ENCODE results near the gene GCLM. TPM values are rescaled to one million over a fixed set of nuclear protein-coding genes. Genes with fewer than 3 reads are reported as not detected.
"Not testable (repeated sequence)": the region's sequence is repeated elsewhere in the genome, so short reads cannot be mapped to it uniquely, and the experiment has no call there.

GCLM gene
- polyA plus RNA-seq, 1 experiment: 58.6 TPM

DNA sequence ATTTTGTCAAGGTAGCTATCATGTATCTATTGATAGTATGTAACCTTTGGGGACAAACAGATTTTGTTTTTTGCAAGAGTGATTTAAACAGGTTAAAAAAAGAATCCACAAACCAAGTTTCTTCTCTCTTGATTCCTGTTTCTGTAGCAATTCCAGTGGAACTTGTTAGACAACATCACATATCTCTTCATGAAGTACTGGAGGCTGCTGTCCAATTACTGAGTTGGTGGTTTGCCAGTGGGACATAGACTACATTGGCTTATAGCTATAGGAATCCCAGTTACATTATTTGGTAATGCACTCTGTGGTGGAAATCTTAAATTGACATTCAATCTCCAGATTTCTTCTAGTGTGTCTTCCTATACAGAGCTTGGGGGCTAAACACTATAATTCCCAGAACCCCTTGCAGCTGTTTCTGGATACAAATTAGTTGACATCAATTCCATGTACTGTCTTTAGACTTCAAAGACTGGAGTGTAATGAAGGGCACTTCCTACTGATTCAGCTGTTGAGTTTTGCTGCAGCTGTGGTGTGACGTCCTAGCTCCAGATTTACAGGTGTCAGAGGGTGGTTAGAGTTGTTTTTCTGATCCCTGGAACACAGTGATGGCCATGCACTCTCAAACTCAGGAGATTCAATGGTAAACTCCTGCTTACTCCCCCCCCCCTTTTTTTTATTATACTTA, 29.4 kb upstream of the GCLM start:
- Histone ChIP-seq H3K27me3 (ENCODE audit: control insufficient read depth, insufficient read depth, low read length) (peaks cover 10% of the 10 kb centered on the region), H3K4me3 (ENCODE audit: low read depth, low read length) (no peak overlapping the region), H3K27ac (ENCODE audit: low read depth, low read length) (no peak overlapping the region), H3K9me3 (ENCODE audit: control insufficient read depth, insufficient read depth, low read length) (no peaks in the 10 kb centered on the region)
- DNase-seq (ENCODE audit: low read depth, low spot score): no peak
- TF ChIP-seq, protein P1, sequence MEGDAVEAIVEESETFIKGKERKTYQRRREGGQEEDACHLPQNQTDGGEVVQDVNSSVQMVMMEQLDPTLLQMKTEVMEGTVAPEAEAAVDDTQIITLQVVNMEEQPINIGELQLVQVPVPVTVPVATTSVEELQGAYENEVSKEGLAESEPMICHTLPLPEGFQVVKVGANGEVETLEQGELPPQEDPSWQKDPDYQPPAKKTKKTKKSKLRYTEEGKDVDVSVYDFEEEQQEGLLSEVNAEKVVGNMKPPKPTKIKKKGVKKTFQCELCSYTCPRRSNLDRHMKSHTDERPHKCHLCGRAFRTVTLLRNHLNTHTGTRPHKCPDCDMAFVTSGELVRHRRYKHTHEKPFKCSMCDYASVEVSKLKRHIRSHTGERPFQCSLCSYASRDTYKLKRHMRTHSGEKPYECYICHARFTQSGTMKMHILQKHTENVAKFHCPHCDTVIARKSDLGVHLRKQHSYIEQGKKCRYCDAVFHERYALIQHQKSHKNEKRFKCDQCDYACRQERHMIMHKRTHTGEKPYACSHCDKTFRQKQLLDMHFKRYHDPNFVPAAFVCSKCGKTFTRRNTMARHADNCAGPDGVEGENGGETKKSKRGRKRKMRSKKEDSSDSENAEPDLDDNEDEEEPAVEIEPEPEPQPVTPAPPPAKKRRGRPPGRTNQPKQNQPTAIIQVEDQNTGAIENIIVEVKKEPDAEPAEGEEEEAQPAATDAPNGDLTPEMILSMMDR (IDR thresholded peaks at IDR 0.05; ENCODE audit: low read depth, low read length): no peak
- ChIA-PET POLR2A (no interaction called here), CTCF (interaction anchor here (0.6 to 1.0 kb wide), 2 partner anchors 28 to 397 kb away, joined by 4 to 6 read pairs; no protein-coding TSS in a partner anchor)

DNA sequence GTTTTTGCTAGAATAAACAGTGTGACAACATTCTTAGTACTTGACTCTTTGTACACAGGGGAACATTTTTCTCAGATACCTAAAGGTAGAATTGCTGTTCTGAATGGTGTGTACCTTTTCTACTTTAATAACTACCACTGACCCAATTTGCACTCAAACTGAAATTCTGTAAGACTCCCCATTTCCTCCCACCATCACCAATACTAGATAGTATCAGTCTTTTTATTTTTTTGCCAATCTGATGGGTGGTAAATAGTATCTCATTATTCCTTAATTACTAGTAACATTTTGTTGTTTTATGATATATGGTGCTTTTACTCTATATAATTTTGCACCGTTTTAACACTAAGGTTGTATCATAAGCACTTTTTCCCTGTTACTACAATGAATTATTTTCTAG, 28.8 kb upstream of the GCLM start:
- Histone ChIP-seq H3K4me3 (ENCODE audit: low read depth, low read length) (no peak overlapping the region), H3K9me3 (ENCODE audit: control insufficient read depth, insufficient read depth, low read length) (no peaks in the 10 kb centered on the region), H3K27ac (ENCODE audit: low read depth, low read length) (no peak overlapping the region), H3K27me3 (ENCODE audit: control insufficient read depth, insufficient read depth, low read length) (peaks cover 10% of the 10 kb centered on the region)
- DNase-seq (ENCODE audit: low read depth, low spot score): no peak
- TF ChIP-seq, protein P1 (IDR thresholded peaks at IDR 0.05; ENCODE audit: low read depth, low read length): no peak
- ChIA-PET POLR2A (no interaction called here), CTCF (interaction anchor here (1.0 kb wide), 1 partner anchor 398 kb away, joined by 6 read pairs; no protein-coding TSS in a partner anchor)

DNA sequence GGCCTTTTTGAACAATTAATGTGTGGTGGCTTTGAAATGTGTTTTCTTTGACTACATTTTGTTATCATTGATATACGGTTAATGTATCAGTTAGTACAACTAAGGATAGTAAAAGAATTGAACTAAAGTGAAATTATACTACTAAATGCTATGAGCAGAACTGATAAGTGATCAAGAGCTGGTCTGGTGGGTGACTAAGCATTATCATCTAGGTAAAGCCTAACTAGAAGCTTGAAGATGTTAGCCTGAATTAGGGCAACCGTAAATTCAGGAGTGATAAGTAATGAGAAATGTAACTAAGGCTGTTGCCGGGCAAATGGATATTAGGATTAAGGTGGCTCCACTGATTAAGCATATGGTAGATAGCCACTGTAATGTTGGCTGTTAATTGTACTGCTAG, 16.0 kb upstream of the GCLM start:
- ChIA-PET CTCF (interaction anchor here (1.0 to 5.9 kb wide), 2 partner anchors 15 to 411 kb away, joined by 3 to 42 read pairs; partner anchors contain the start of gene GCLM), POLR2A (no interaction called here)
- Histone ChIP-seq H3K9me3 (ENCODE audit: control insufficient read depth, insufficient read depth, low read length) (no peaks in the 10 kb centered on the region), H3K27me3 (ENCODE audit: control insufficient read depth, insufficient read depth, low read length) (peaks cover 4% of the 10 kb centered on the region), H3K4me3 (ENCODE audit: low read depth, low read length) (no peak overlapping the region), H3K27ac (ENCODE audit: low read depth, low read length) (no peak overlapping the region)
- no peak for DNase-seq (ENCODE audit: low read depth, low spot score)
- TF ChIP-seq, protein P1 (IDR thresholded peaks at IDR 0.05; ENCODE audit: low read depth, low read length): no peak

DNA sequence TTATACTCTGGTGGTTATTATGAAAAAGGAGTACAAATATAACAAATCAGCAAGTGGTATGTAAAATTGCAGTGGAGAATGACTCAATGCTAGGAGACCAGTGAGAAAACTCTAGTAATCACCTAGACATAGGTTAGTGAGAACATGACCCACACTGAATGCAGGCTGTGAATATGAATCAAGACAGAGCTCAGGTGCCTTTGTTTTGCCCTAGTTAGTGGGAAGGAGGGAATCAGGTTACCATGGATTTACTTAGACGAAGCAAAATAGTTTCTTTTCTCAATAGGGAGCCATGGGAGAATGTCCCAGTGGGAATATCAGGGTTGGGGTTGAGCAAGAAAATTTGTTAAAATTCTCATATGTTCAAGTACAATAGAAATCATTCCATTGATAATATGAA, 10.6 kb upstream of the GCLM start:
- CTCF ChIA-PET: interaction anchor here (2.3 kb wide), 1 partner anchor 10 kb away, joined by 6 read pairs; no protein-coding TSS in a partner anchor

DNA sequence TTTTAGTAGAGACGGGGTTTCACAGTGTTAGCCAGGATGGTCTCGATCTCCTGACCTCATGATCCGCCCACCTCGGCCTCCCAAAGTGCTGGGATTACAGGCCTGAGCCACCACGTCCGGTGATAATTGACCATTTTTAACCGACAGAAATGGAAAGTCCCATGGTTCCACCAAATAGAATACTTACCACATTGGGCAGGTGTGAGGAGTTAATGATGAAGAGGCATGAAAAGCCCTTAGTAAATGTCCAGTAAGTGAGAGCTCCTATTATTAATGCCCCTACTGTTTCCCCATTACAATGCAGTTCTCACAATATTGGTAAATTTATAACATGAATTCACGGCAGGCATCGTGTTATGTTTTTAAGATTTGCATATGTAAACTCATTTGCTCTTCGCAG, 8.1 kb upstream of the GCLM start:
- DNase-seq (ENCODE audit: low read depth, low spot score): no peak
- Histone ChIP-seq H3K4me3 (ENCODE audit: low read depth, low read length) (no peak overlapping the region), H3K27ac (ENCODE audit: low read depth, low read length) (no peak overlapping the region), H3K27me3 (ENCODE audit: control insufficient read depth, insufficient read depth, low read length) (no peaks in the 10 kb centered on the region), H3K9me3 (ENCODE audit: control insufficient read depth, insufficient read depth, low read length) (peaks cover 7% of the 10 kb centered on the region)
- POLR2A ChIA-PET: no interaction called here
- TF ChIP-seq, protein P1 (IDR thresholded peaks at IDR 0.05; ENCODE audit: low read depth, low read length): no peak
- CTCF ChIA-PET: no interaction called here

More for the DNA sequence above, 10.6 kb upstream of the GCLM start:
- no peak for DNase-seq (ENCODE audit: low read depth, low spot score)
- POLR2A ChIA-PET: no interaction called here
- no peak overlapping the region for H3K27ac ChIP-seq (ENCODE audit: low read depth, low read length)
- TF ChIP-seq, protein P1 (IDR thresholded peaks at IDR 0.05; ENCODE audit: low read depth, low read length): no peak
- no peak overlapping the region for H3K4me3 ChIP-seq (ENCODE audit: low read depth, low read length)
- H3K9me3 ChIP-seq (ENCODE audit: control insufficient read depth, insufficient read depth, low read length): peaks cover 7% of the 10 kb centered on the region
- no peaks in the 10 kb centered on the region for H3K27me3 ChIP-seq (ENCODE audit: control insufficient read depth, insufficient read depth, low read length)

DNA sequence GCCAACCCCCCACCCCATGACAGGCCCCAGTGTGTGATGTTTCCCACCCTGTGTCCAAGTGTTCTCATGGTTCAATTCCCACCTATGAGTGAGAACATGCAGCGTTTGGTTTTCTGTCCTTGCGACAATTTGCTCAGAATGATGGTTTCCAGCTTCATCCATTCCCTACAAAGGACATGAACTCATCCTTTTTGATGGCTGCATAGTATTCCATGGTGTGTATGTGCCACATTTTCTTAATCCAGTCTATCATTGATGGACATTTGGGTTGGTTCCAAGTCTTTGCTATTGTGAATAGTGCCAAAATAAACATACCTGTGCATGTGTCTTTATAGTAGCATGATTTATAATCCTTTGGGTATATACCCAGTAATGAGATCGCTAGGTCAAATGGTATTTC, 1.6 kb upstream of the GCLM start:
- ChIA-PET POLR2A (interaction anchor here (2.1 kb wide), 1 partner anchor 78 kb away, joined by 9 read pairs; no protein-coding TSS in a partner anchor), CTCF (interaction anchor here (0.6 to 2.1 kb wide), 18 partner anchors 13 to 827 kb away, joined by 3 to 42 read pairs (median 5); no protein-coding TSS in a partner anchor)
- not testable (repeated sequence) for H3K27ac ChIP-seq (ENCODE audit: low read depth, low read length); H3K9me3 ChIP-seq (ENCODE audit: control insufficient read depth, insufficient read depth, low read length); H3K27me3 ChIP-seq (ENCODE audit: control insufficient read depth, insufficient read depth, low read length); DNase-seq (ENCODE audit: low read depth, low spot score); H3K4me3 ChIP-seq (ENCODE audit: low read depth, low read length)

Data from AG04450 (cell line).